Measurements from ENCODE around the gene EFNA3. TPM values are rescaled to one million over a fixed set of nuclear protein-coding genes. Genes with fewer than 3 reads are reported as not detected.

The EFNA3 gene
- total RNA-seq, 1 donor from 2014 or later, result 2.4 TPM

GRCh38 chr1:155062702-155063411, 15.8 kb upstream of the EFNA3 start:
- DNase-seq (ENCODE audit: low spot score) (no peak), ATAC-seq (peak; percentile 64)
- intact Hi-C loops (cut with DNase I), result no loop called here

GRCh38 chr1:155063550-155064110, 15.0 kb upstream of the EFNA3 start, which contains the start of gene EFNA4:
EFNA4 (plus strand) TSS chr1:155063740; CDS start chr1:155063824, 84 bp downstream.
- DNase-seq (ENCODE audit: low spot score) (peak; percentile 91), ATAC-seq (peak; percentile 87)
- intact Hi-C loops (cut with DNase I), result no loop called here

- intact Hi-C loops (cut with DNase I), result no loop called here
- no peak for DNase-seq (ENCODE audit: low spot score)
- ATAC-seq, result peak; percentile 1
Measured at GRCh38 chr1:155064111-155064831, 14.4 kb upstream of the EFNA3 start.

- intact Hi-C loops (cut with DNase I), result no loop called here
- ATAC-seq (no peak), DNase-seq (ENCODE audit: low spot score) (no peak)
Measured at GRCh38 chr1:155064832-155065429, 13.7 kb upstream of the EFNA3 start.

- intact Hi-C loops (cut with DNase I), result no loop called here
- DNase-seq (ENCODE audit: low spot score), result no peak
- no peak for ATAC-seq
Measured at GRCh38 chr1:155066777-155067176, 11.9 kb upstream of the EFNA3 start.

- no peak for DNase-seq (ENCODE audit: low spot score)
- ATAC-seq, result no peak
- intact Hi-C loops (cut with DNase I), result no loop called here
Measured at GRCh38 chr1:155068599-155068998, 10.0 kb upstream of the EFNA3 start.

- intact Hi-C loops (cut with DNase I), result no loop called here
- ATAC-seq, result peak; percentile 6
Measured at GRCh38 chr1:155069551-155070157, 9.0 kb upstream of the EFNA3 start.

GRCh38 chr1:155070158-155070621, 8.4 kb upstream of the EFNA3 start:
- no peak for DNase-seq (ENCODE audit: low spot score)
- peak; percentile 2 for ATAC-seq
- intact Hi-C loops (cut with DNase I), result no loop called here

More at GRCh38 chr1:155069551-155070157, 9.0 kb upstream of the EFNA3 start:
- no peak for DNase-seq (ENCODE audit: low spot score)

GRCh38 chr1:155070721-155071569, 7.7 kb upstream of the EFNA3 start:
- ATAC-seq (peak; percentile 84), DNase-seq (ENCODE audit: low spot score) (peak; percentile 85)
- intact Hi-C loops (cut with DNase I), result no loop called here

- DNase-seq (ENCODE audit: low spot score), result no peak
- intact Hi-C loops (cut with DNase I), result no loop called here
- ATAC-seq, result no peak
Measured at GRCh38 chr1:155071701-155072100, 6.9 kb upstream of the EFNA3 start.

GRCh38 chr1:155072531-155073289, 5.9 kb upstream of the EFNA3 start:
- intact Hi-C loops (cut with DNase I), result no loop called here
- ATAC-seq, result no peak
- DNase-seq (ENCODE audit: low spot score), result no peak

- ATAC-seq, result no peak
- intact Hi-C loops (cut with DNase I), result no loop called here
- peak; percentile 46 for DNase-seq (ENCODE audit: low spot score)
Measured at GRCh38 chr1:155073377-155074242, 5.0 kb upstream of the EFNA3 start.

GRCh38 chr1:155075535-155075934, 3.1 kb upstream of the EFNA3 start:
- no peak for ATAC-seq
- intact Hi-C loops (cut with DNase I), result no loop called here
- DNase-seq (ENCODE audit: low spot score), result no peak

GRCh38 chr1:155076371-155076770, 2.3 kb upstream of the EFNA3 start:
- intact Hi-C loops (cut with DNase I), result no loop called here
- ATAC-seq (no peak), DNase-seq (ENCODE audit: low spot score) (no peak)

GRCh38 chr1:155077346-155077745, 1.3 kb upstream of the EFNA3 start:
- no peak for DNase-seq (ENCODE audit: low spot score)
- no peak for ATAC-seq
- intact Hi-C loops (cut with DNase I), result no loop called here

GRCh38 chr1:155077758-155078445, 735 bp upstream of the EFNA3 start:
- ATAC-seq, result no peak
- intact Hi-C loops (cut with DNase I), result no loop called here
- DNase-seq (ENCODE audit: low spot score), result no peak
